ENCODE measurements around the gene OR10W1.

The OR10W1 gene

GRCh38 chr11:58268142-58268541 lies at the start of gene OR10W1:
TSS of gene OR10W1 (minus strand) at chr11:58268260. CDS start at chr11:58267858, 402 bp downstream.
- DNase-seq = no peak

DNA sequence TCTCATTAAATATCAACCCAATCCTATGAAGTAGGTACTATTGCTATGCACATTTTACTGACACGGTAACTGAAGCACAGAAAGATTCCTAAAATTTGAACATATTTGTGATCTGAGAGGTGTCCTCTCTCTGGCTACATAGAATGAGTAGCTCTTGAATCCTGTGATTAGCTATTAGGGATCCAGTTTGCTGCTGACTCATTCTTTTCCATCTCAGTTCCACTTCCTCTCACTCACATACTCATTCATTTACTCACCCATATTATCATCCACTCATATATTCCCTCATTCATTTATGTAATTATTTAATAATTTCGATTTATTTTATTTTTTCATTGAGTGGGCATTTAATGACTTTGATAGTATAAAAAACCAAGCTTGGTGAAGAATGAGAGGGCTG lies 48.1 kb upstream of the OR10W1 start:
- no peak for DNase-seq

- DNase-seq = no peak
These were observed 33.5 kb upstream of the OR10W1 start for GRCh38 chr11:58301576-58301975.

- no peak for DNase-seq
These were observed 24.0 kb upstream of the OR10W1 start for GRCh38 chr11:58292017-58292416.

DNA sequence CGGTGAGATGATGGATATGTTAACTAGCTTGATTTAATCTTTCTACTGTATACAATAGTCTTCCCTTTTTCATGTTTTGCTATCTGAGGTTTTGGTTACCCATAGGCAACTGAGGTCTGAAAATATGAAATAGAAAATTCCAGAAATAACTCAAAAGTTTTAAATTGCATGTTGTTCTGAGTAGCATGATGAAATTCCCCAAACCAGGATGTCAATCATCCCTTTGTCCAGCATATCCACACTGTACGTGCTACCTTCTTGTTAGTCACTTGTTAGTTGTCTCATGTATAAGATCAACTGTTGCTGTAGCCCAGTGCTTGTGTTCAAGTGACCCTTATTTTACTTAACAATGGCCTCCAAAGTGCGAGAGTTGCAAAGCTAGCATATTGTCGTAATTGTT lies 21.2 kb upstream of the OR10W1 start:
- no peak for DNase-seq

- peak; percentile 19 to 45 for DNase-seq
These were observed 18.2 kb upstream of the OR10W1 start for GRCh38 chr11:58286249-58286648.

- DNase-seq = no peak
These were observed 17.5 kb upstream of the OR10W1 start for GRCh38 chr11:58285483-58286040.

GRCh38 chr11:58276151-58276550 lies 8.1 kb upstream of the OR10W1 start:
- DNase-seq = no peak

DNA sequence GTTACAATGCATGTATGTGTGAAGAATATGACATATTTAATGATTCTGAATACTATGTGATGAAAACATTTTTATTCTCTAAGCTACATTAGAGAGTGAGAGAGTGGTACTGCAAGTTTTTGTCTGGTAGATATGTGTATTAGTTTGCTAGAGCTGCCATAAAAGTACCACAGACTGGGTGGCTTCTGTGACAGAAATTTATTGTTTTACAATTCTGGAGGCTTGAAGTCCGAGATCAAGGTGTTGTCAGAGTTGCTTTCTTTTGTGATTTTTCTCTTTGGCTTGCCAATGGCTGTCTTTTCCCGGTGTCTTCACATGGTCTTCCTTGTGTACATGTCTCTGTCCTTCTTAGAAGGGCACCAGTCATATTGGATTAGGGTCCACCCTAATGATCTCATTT lies 6.9 kb upstream of the OR10W1 start:
- DNase-seq = no peak

DNA sequence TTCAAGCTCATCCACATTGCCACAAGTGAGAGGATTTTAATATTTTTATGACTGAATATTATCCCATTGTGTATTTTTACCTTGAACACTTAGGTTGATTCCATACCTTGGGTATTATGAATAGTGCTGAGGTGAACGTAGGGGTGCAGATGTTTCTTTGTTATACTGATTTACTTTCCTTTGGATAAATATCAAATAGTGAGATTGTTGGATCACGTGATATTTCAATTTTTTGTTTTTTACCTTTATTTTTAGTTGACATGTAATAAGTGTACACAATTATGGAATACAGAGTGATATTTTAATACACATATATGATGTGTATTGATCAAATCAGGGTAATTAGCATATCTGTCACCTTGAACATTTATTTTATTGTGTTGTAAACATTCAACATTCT lies 8.1 kb downstream of the OR10W1 start:
- DNase-seq = no peak

- DNase-seq = no peak
These were observed 13.1 kb downstream of the OR10W1 start for GRCh38 chr11:58254936-58255335.

- no peak for DNase-seq
These were observed 24.1 kb downstream of the OR10W1 start for GRCh38 chr11:58243954-58244353.

- no peak for DNase-seq
These were observed 40.0 kb downstream of the OR10W1 start for GRCh38 chr11:58227956-58228615.

DNA sequence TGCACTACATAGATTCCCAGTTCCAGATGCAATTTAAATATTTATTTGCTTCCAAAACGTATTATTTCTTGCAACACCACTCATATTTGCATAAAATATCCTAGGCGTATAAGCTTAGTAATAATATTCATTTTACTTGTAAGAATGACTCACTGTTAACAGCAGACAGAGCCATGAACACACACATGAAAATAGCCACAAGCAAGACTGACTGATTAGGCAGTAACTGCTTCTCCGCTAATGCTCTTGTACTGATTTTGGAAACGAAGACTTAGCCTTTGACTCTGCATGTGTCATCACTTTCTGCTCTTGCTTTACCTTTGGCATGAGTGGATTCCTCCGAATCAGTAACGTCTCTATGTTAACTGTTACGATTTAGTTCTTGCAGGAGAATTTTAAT lies 45.3 kb downstream of the OR10W1 start:
- DNase-seq = no peak

All from AML-193 (cell line).